Tibial artery (tissue), 4 donors: ENCODE measurements around the gene TGFBRAP1.

ENCODE experiments used
- DNase-seq, 2 donors: peaks; one replicate each; pipeline ENCODE4 v3.0.0-alpha.2; 2019
- H3K27ac ChIP-seq, 2 donors: fragments of 200-600 bp; sonication (generic) in 1 of 2; 1 replicate in 1 of 2; 2 replicates in 1 of 2; pipeline ENCODE4 v1.5.1; 2018 to 2019; ENCODE audit warnings: mild to moderate bottlenecking in 1 of 2
- H3K27me3 ChIP-seq, 2 donors: fragments of 200-600 bp; sonication (generic) in 1 of 2; one replicate each; pipeline versions ENCODE4 v1.5.1 to v1.6.0; 2016 to 2019
- H3K36me3 ChIP-seq, 3 donors: fragments of 200-600 bp; sonication (generic) in 2 of 3; one replicate each; pipeline ENCODE4 v1.5.1; 2016 to 2019; ENCODE audit warnings: mild to moderate bottlenecking in 2 of 3
- H3K4me1 ChIP-seq, 4 donors: fragments of 200-600 bp; sonication (generic) in 2 of 4; 1 replicate in 3 of 4; 2 replicates in 1 of 4; pipeline ENCODE4 v1.5.1; 2016 to 2019
- H3K4me3 ChIP-seq, 2 donors: fragments of 200-600 bp; sonication (generic) in 1 of 2; 1 replicate in 1 of 2; 2 replicates in 1 of 2; pipeline ENCODE4 v1.5.1; 2018 to 2019; ENCODE audit warnings: mild to moderate bottlenecking in 2 of 2
- H3K9me3 ChIP-seq, 3 donors: fragments of 200-600 bp; sonication (generic) in 1 of 3; one replicate each; pipeline ENCODE4 v1.5.1; 2016 to 2019
- intact Hi-C: fragments of 100-400 bp; cut with DNase I; formaldehyde crosslinking; loops from one replicate; pipeline ENCODE4 v1.15.0; 2023; ENCODE audit warnings: low total_unique reads
- TF ChIP-seq, protein P1 (sequence below), 2 experiments: fragments of 200-600 bp in 1 of 2; fragments of 450-650 bp in 1 of 2; IDR thresholded peaks; one replicate each; pipeline ENCODE4 v1.5.1; 2017 to 2019; ENCODE audit warnings: antibody characterized with exemption in 2 of 2, mild to moderate bottlenecking in 1 of 2, moderate library complexity in 1 of 2

The TGFBRAP1 gene

GRCh38 chr2:105364436-105365139 is 35.1 kb upstream of the TGFBRAP1 start:
- Histone ChIP-seq H3K36me3 (peaks cover 66 to 91% (median 85%) of the 10 kb centered on the region in 3 donors), H3K9me3 (no peaks in the 10 kb centered on the region), H3K27ac (no peak overlapping the region), H3K4me3 (no peak overlapping the region), H3K4me1 (peaks cover 0 to 2% (median 0%) of the 10 kb centered on the region in 4 donors), H3K27me3 (no peaks in the 10 kb centered on the region)
- DNase-seq: no peak
- TF ChIP-seq, protein P1, sequence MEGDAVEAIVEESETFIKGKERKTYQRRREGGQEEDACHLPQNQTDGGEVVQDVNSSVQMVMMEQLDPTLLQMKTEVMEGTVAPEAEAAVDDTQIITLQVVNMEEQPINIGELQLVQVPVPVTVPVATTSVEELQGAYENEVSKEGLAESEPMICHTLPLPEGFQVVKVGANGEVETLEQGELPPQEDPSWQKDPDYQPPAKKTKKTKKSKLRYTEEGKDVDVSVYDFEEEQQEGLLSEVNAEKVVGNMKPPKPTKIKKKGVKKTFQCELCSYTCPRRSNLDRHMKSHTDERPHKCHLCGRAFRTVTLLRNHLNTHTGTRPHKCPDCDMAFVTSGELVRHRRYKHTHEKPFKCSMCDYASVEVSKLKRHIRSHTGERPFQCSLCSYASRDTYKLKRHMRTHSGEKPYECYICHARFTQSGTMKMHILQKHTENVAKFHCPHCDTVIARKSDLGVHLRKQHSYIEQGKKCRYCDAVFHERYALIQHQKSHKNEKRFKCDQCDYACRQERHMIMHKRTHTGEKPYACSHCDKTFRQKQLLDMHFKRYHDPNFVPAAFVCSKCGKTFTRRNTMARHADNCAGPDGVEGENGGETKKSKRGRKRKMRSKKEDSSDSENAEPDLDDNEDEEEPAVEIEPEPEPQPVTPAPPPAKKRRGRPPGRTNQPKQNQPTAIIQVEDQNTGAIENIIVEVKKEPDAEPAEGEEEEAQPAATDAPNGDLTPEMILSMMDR (IDR thresholded peaks at IDR 0.05): no peak
- intact Hi-C loops: no loop called here

GRCh38 chr2:105362862-105363591 is 33.5 kb upstream of the TGFBRAP1 start:
- Histone ChIP-seq H3K36me3 (peaks cover 63 to 95% (median 91%) of the 10 kb centered on the region in 3 donors), H3K27ac (no peak overlapping the region), H3K4me3 (no peak overlapping the region), H3K9me3 (no peaks in the 10 kb centered on the region), H3K27me3 (no peaks in the 10 kb centered on the region), H3K4me1 (peaks cover 0 to 11% (median 2%) of the 10 kb centered on the region in 4 donors)
- intact Hi-C loops: no loop called here
- TF ChIP-seq, protein P1 (IDR thresholded peaks at IDR 0.05): no peak
- DNase-seq: no peak

DNA sequence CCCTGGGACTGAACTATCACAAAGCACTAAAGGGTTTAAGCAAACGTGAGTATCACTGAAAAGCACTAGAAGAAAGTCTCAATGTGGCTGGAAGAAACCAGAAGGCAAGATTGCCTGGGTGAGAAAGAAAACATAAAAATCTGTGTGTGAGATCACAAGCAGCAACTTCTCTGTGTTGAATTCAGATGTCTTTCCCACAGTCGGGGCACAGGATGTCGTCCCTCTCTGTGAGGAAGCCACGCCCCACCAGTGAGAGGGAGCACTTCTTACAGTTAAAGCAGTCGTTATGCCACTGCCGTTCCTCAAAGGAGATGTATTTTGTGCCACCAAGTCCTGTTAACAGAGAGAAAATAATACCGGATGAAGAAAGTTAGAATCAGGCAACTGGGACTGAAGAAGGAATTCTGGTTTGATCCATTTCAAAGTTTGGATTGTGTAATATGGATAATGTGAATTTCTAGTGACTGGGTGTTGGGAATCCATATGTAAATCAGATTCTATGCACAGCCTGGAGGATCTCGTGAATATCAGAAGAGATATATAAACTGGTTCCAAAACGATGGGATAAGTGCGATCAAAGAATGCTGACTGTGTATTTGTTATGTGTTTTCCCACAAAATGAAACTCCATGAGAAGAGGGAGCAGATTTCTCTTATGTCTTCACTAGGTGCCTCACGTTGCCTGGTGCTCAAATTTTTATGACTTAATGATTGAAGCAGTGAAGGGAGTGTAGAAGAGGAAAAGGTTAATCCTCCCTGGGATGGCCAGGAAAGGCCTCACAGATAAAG is 31.8 kb upstream of the TGFBRAP1 start:
- TF ChIP-seq, protein P1 (IDR thresholded peaks at IDR 0.05): no peak
- peaks cover 0 to 11% (median 2%) of the 10 kb centered on the region in 4 donors for H3K4me1 ChIP-seq
- no peak for DNase-seq
- H3K27ac ChIP-seq: no peak overlapping the region
- H3K4me3 ChIP-seq: no peak overlapping the region
- peaks cover 67 to 95% (median 92%) of the 10 kb centered on the region in 3 donors for H3K36me3 ChIP-seq
- peaks cover 0 to 11% (median 7%) of the 10 kb centered on the region in 3 donors for H3K9me3 ChIP-seq
- H3K27me3 ChIP-seq: no peaks in the 10 kb centered on the region
- intact Hi-C loops: no loop called here

DNA sequence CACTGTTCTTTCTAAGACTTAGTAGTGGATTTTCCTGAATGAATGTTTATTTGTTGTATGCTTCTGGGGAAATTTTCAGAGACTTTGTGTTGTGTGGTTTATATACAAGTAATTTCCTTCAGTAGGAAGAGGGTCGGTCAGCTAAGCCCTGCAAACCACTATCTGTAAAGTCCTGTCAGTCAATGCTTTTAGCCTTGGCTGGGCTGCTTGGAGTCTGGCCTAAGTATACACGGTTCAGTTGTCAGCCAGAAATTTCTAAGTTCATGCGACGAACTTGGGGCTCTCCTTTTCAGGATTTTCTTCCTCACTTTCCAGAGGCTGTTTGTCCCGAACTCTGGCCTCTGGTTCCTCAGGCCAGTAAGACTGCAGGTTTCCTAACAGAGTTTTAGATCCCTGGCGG is 29.1 kb upstream of the TGFBRAP1 start:
- peaks cover 0 to 16% (median 11%) of the 10 kb centered on the region in 3 donors for H3K9me3 ChIP-seq
- intact Hi-C loops: no loop called here
- H3K27me3 ChIP-seq: no peaks in the 10 kb centered on the region
- no peak overlapping the region for H3K4me3 ChIP-seq
- no peak for DNase-seq
- no peak overlapping the region for H3K27ac ChIP-seq
- H3K36me3 ChIP-seq: peaks cover 49 to 96% (median 89%) of the 10 kb centered on the region in 3 donors
- H3K4me1 ChIP-seq: peaks cover 0 to 11% (median 2%) of the 10 kb centered on the region in 4 donors
- TF ChIP-seq, protein P1 (IDR thresholded peaks at IDR 0.05): no peak

- Histone ChIP-seq H3K27ac (no peak overlapping the region), H3K4me1 (peaks cover 0 to 11% (median 2%) of the 10 kb centered on the region in 4 donors), H3K27me3 (no peaks in the 10 kb centered on the region), H3K9me3 (peaks cover 0 to 16% (median 11%) of the 10 kb centered on the region in 3 donors), H3K36me3 (peaks cover 44 to 91% (median 74%) of the 10 kb centered on the region in 3 donors), H3K4me3 (no peak overlapping the region)
- TF ChIP-seq, protein P1 (IDR thresholded peaks at IDR 0.05): no peak
- no peak for DNase-seq
- intact Hi-C loops: no loop called here
Measured at GRCh38 chr2:105357122-105357521, 27.6 kb upstream of the TGFBRAP1 start.
